HT1080 (cell line): ENCODE data around the gene ARHGAP10. TPM values are rescaled to one million over a fixed set of nuclear protein-coding genes. Genes with fewer than 3 reads are reported as not detected.
"Not testable (repeated sequence)": the region's sequence is repeated elsewhere in the genome, so short reads cannot be mapped to it uniquely, and the experiment has no call there.

Experiments
- DNase-seq: peaks from one replicate; pipeline ENCODE4 v3.0.0-alpha.2; 2015; ENCODE audit warnings: low read depth
- total RNA-seq: library from RNA; depleted of rRNA; stranded (reverse); fragments of >200 nt; shearing (Covaris generic); gene quantifications from 2 replicates; pipeline ENCODE4 v1.2.3, GENCODE V29; 2014

Gene ARHGAP10
- total RNA-seq, 1 experiment from 2014 or later = 19.1 TPM

GRCh38 chr4:147980586-147980985 is 248.7 kb downstream of the ARHGAP10 start:
- DNase-seq = no peak

GRCh38 chr4:147981305-147981704 is 249.4 kb downstream of the ARHGAP10 start:
- DNase-seq = no peak

- peak; percentile 70 for DNase-seq
Measured at GRCh38 chr4:147984065-147984777, 252.3 kb downstream of the ARHGAP10 start.

GRCh38 chr4:147984778-147985138 is 252.9 kb downstream of the ARHGAP10 start:
- no peak for DNase-seq

GRCh38 chr4:147985376-147985775 is 253.5 kb downstream of the ARHGAP10 start:
- DNase-seq = no peak

GRCh38 chr4:147987252-147987651 is 255.4 kb downstream of the ARHGAP10 start:
- DNase-seq = no peak

GRCh38 chr4:147991543-147992283 is 259.8 kb downstream of the ARHGAP10 start:
- no peak for DNase-seq

GRCh38 chr4:147994076-147994475 is 262.2 kb downstream of the ARHGAP10 start:
- peak; percentile 19 for DNase-seq

- no peak for DNase-seq
Measured at GRCh38 chr4:147994491-147995385, 262.9 kb downstream of the ARHGAP10 start.

GRCh38 chr4:147996859-147997258 is 265.0 kb downstream of the ARHGAP10 start:
- DNase-seq = no peak

GRCh38 chr4:148000038-148000437 is 268.1 kb downstream of the ARHGAP10 start:
- not testable (repeated sequence) for DNase-seq

GRCh38 chr4:148004228-148004857 is 272.5 kb downstream of the ARHGAP10 start:
- peak; percentile 68 for DNase-seq

GRCh38 chr4:148006001-148006400 is 274.1 kb downstream of the ARHGAP10 start:
- no peak for DNase-seq

- peak; percentile 99 for DNase-seq
Measured at GRCh38 chr4:148007314-148007760, 275.4 kb downstream of the ARHGAP10 start.

- DNase-seq = no peak
Measured at GRCh38 chr4:148007792-148008191, 275.9 kb downstream of the ARHGAP10 start.

- DNase-seq = no peak
Measured at GRCh38 chr4:148015058-148015457, 283.2 kb downstream of the ARHGAP10 start.

GRCh38 chr4:148015468-148015867 is 283.6 kb downstream of the ARHGAP10 start:
- DNase-seq = no peak

- no peak for DNase-seq
Measured at GRCh38 chr4:148016063-148016637, 284.3 kb downstream of the ARHGAP10 start.

GRCh38 chr4:148017801-148018200 is 285.9 kb downstream of the ARHGAP10 start:
- DNase-seq = no peak

GRCh38 chr4:148021686-148022085 is 289.8 kb downstream of the ARHGAP10 start:
- DNase-seq = no peak

GRCh38 chr4:148022975-148023374 is 291.1 kb downstream of the ARHGAP10 start:
- no peak for DNase-seq
